Activated naive CD4-positive, alpha-beta T cell treated with anti-CD3 and anti-CD28 coated beads, Interleukin-2, amount 50 U/mL, for 72 hours (primary cell): ENCODE results near the gene DNASE1L3. TPM values are rescaled to one million over a fixed set of nuclear protein-coding genes. Genes with fewer than 3 reads are reported as not detected.

ENCODE experiments used
- ATAC-seq, 2 donors: fragments of 150-1000 bp; cut with Tn5 transposase; 2 replicates each; pipeline ENCODE4 v1.10.0; 2021; ENCODE audit warnings: mild to moderate bottlenecking in 2 of 2, moderate library complexity in 2 of 2
- DNase-seq, 2 donors: peaks; one replicate each; pipeline ENCODE4 v3.0.0; 2021 to 2022; ENCODE audit warnings: low spot score in 2 of 2
- H3K27ac Mint-ChIP-seq, 2 donors: one replicate each; pipeline ENCODE4 v1.8.0; 2022; ENCODE audit warnings: mild to moderate bottlenecking in 2 of 2, mixed read lengths in 2 of 2
- H3K36me3 Mint-ChIP-seq, 2 donors: one replicate each; pipeline ENCODE4 v1.8.0; 2022; ENCODE audit warnings: mixed read lengths in 2 of 2
- H3K9me3 Mint-ChIP-seq, 2 donors: one replicate each; pipeline ENCODE4 v1.8.0; 2022; ENCODE audit warnings: mixed read lengths in 2 of 2
- total RNA-seq, 2 donors: library from RNA; stranded (reverse); gene quantifications; one replicate each; pipeline ENCODE4 v1.2.3, GENCODE V29; 2022

Gene DNASE1L3
- total RNA-seq, 2 donors from 2014 or later = not detected

GRCh38 chr3:58176827-58177489, 33.8 kb downstream of the DNASE1L3 start:
- H3K27ac Mint-ChIP-seq = no peak overlapping the region
- no peak for ATAC-seq
- DNase-seq = no peak
- no peaks in the 10 kb centered on the region for H3K36me3 Mint-ChIP-seq
- H3K9me3 Mint-ChIP-seq = no peaks in the 10 kb centered on the region

GRCh38 chr3:58176185-58176530, 34.6 kb downstream of the DNASE1L3 start:
- no peak for DNase-seq
- ATAC-seq = no peak

GRCh38 chr3:58175437-58176184, 35.2 kb downstream of the DNASE1L3 start:
- no peak overlapping the region for H3K27ac Mint-ChIP-seq
- H3K9me3 Mint-ChIP-seq = no peaks in the 10 kb centered on the region
- H3K36me3 Mint-ChIP-seq = no peaks in the 10 kb centered on the region
- DNase-seq (no peak), ATAC-seq (no peak)

More at GRCh38 chr3:58176185-58176530, 34.6 kb downstream of the DNASE1L3 start:
- Mint-ChIP-seq H3K9me3 (no peaks in the 10 kb centered on the region), H3K27ac (no peak overlapping the region), H3K36me3 (no peaks in the 10 kb centered on the region)

GRCh38 chr3:58175187-58175436, 35.7 kb downstream of the DNASE1L3 start:
- DNase-seq (no peak), ATAC-seq (no peak)
- Mint-ChIP-seq H3K36me3 (no peaks in the 10 kb centered on the region), H3K27ac (no peak overlapping the region), H3K9me3 (no peaks in the 10 kb centered on the region)

GRCh38 chr3:58173669-58174398, 36.9 kb downstream of the DNASE1L3 start:
- no peaks in the 10 kb centered on the region for H3K9me3 Mint-ChIP-seq
- peak in 1 of 2 donors; percentile 50 for DNase-seq
- H3K36me3 Mint-ChIP-seq = no peaks in the 10 kb centered on the region
- ATAC-seq = peak in 1 of 2 donors; percentile 36
- H3K27ac Mint-ChIP-seq = no peak overlapping the region

GRCh38 chr3:58173029-58173668, 37.6 kb downstream of the DNASE1L3 start:
- Mint-ChIP-seq H3K9me3 (no peaks in the 10 kb centered on the region), H3K27ac (no peak overlapping the region), H3K36me3 (no peaks in the 10 kb centered on the region)
- no peak for ATAC-seq
- no peak for DNase-seq

- DNase-seq (no peak), ATAC-seq (no peak)
- Mint-ChIP-seq H3K36me3 (no peaks in the 10 kb centered on the region), H3K27ac (no peak overlapping the region), H3K9me3 (no peaks in the 10 kb centered on the region)
These were observed 39.6 kb downstream of the DNASE1L3 start for GRCh38 chr3:58171126-58171525.

GRCh38 chr3:58170376-58170775, 40.4 kb downstream of the DNASE1L3 start:
- ATAC-seq (no peak), DNase-seq (no peak)
- Mint-ChIP-seq H3K27ac (no peak overlapping the region), H3K9me3 (no peaks in the 10 kb centered on the region), H3K36me3 (no peaks in the 10 kb centered on the region)

GRCh38 chr3:58169371-58169770, 41.4 kb downstream of the DNASE1L3 start:
- H3K9me3 Mint-ChIP-seq = no peaks in the 10 kb centered on the region
- DNase-seq (no peak), ATAC-seq (no peak)
- no peak overlapping the region for H3K27ac Mint-ChIP-seq
- H3K36me3 Mint-ChIP-seq = no peaks in the 10 kb centered on the region

GRCh38 chr3:58168498-58168897, 42.3 kb downstream of the DNASE1L3 start:
- H3K36me3 Mint-ChIP-seq = no peaks in the 10 kb centered on the region
- no peak overlapping the region for H3K27ac Mint-ChIP-seq
- DNase-seq (no peak), ATAC-seq (no peak)
- H3K9me3 Mint-ChIP-seq = no peaks in the 10 kb centered on the region

GRCh38 chr3:58167431-58168351, 43.1 kb downstream of the DNASE1L3 start:
- ATAC-seq = peak; percentile 86 to 89
- DNase-seq = peak in 1 of 2 donors; percentile 82
- Mint-ChIP-seq H3K36me3 (no peaks in the 10 kb centered on the region), H3K27ac (peak overlapping the region in 1 of 2 donors; percentile 43), H3K9me3 (no peaks in the 10 kb centered on the region)

- DNase-seq = no peak
- Mint-ChIP-seq H3K9me3 (no peaks in the 10 kb centered on the region), H3K36me3 (no peaks in the 10 kb centered on the region), H3K27ac (peak overlapping the region in 1 of 2 donors; percentile 70)
- no peak for ATAC-seq
These were observed 45.6 kb downstream of the DNASE1L3 start for GRCh38 chr3:58164906-58165821.

- no peaks in the 10 kb centered on the region for H3K36me3 Mint-ChIP-seq
- H3K9me3 Mint-ChIP-seq = no peaks in the 10 kb centered on the region
These were observed 46.4 kb downstream of the DNASE1L3 start for GRCh38 chr3:58164199-58164879.

GRCh38 chr3:58163234-58163633, 47.5 kb downstream of the DNASE1L3 start:
- Mint-ChIP-seq H3K36me3 (no peaks in the 10 kb centered on the region), H3K27ac (no peak overlapping the region), H3K9me3 (no peaks in the 10 kb centered on the region)
- DNase-seq (no peak), ATAC-seq (no peak)

More at GRCh38 chr3:58164199-58164879, 46.4 kb downstream of the DNASE1L3 start:
- DNase-seq = no peak
- no peak for ATAC-seq
- peak overlapping the region in 1 of 2 donors; percentile 44 for H3K27ac Mint-ChIP-seq
